ENCODE data around the gene MAGEC3.

Gene MAGEC3

GRCh38 chrX:141945426-141945825 lies 107.3 kb downstream of the MAGEC3 start:
- no peak for DNase-seq

GRCh38 chrX:141947350-141947749 lies 109.2 kb downstream of the MAGEC3 start:
- no peak for DNase-seq

Measured in right kidney (tissue), 1 donor.